Right lobe of liver (tissue), 4 donors: ENCODE measurements around the gene LGR4.

Experiments
- CTCF ChIP-seq, 4 donors: fragments of 200-600 bp in 3 of 4; fragments of 450-650 bp in 1 of 4; IDR thresholded peaks; one replicate each; pipeline versions ENCODE4 v1.5.1 to v1.8.0; 2016 to 2022; ENCODE audit warnings: antibody characterized with exemption in 4 of 4, mild to moderate bottlenecking in 2 of 4
- POLR2A ChIP-seq: fragments of 450-650 bp; IDR thresholded peaks from one replicate; pipeline ENCODE4 v1.6.1; 2017; ENCODE audit warnings: antibody characterized with exemption, mild to moderate bottlenecking
- donor health status: DM: no; HTN: no; CAD: no.
- donor health status: DM: no; HTN: no; CAD: no.
- donor health status: DM: no; HTN: yes; CAD: no.

DNA sequence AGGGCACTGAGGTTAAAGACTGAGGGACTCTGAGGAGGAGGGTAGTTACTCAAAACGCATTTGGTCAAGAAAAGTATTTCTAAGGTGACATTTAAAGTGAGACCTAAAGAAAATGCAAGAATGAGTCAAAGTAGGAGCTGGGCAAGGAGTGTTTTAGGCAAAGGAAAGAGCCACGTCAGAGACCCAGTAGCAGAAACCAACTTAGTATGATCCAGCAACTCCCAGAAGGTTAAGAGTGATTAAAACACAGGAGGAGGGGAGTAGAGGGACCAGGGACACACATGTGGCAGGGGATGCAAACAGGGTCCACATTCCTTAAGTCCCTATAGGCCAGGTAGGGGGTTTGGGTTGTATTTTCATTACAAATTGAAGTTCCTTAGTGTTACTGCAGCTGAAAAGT is 85.2 kb downstream of the LGR4 start:
- TF ChIP-seq CTCF (IDR thresholded peaks at IDR 0.05) (no peak), POLR2A (no peak)
